GM21825 (cell line): Measurements from ENCODE around the gene CDKN1B.

ENCODE experiments used
- ATAC-seq: cut with Tn5 transposase; IDR thresholded peaks from one replicate; pipeline ENCODE4 v1.9.1; 2021; ENCODE audit warnings: mild to moderate bottlenecking, moderate library complexity; ENCODE audit not compliant: unreplicated experiment

The CDKN1B gene

DNA sequence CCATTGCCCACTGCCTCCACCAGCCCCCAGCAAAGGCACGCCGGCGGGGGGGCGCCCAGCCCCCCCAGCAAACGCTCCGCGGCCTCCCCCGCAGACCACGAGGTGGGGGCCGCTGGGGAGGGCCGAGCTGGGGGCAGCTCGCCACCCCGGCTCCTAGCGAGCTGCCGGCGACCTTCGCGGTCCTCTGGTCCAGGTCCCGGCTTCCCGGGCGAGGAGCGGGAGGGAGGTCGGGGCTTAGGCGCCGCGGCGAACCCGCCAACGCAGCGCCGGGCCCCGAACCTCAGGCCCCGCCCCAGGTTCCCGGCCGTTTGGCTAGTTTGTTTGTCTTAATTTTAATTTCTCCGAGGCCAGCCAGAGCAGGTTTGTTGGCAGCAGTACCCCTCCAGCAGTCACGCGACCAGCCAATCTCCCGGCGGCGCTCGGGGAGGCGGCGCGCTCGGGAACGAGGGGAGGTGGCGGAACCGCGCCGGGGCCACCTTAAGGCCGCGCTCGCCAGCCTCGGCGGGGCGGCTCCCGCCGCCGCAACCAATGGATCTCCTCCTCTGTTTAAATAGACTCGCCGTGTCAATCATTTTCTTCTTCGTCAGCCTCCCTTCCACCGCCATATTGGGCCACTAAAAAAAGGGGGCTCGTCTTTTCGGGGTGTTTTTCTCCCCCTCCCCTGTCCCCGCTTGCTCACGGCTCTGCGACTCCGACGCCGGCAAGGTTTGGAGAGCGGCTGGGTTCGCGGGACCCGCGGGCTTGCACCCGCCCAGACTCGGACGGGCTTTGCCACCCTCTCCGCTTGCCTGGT, at the start of gene CDKN1B:
TSS of gene CDKN1B (plus strand) at position 576 of the 793 bp plus-strand sequence. CDS start 472 bp downstream, outside the sequence.
- peak; percentile 41 for ATAC-seq

DNA sequence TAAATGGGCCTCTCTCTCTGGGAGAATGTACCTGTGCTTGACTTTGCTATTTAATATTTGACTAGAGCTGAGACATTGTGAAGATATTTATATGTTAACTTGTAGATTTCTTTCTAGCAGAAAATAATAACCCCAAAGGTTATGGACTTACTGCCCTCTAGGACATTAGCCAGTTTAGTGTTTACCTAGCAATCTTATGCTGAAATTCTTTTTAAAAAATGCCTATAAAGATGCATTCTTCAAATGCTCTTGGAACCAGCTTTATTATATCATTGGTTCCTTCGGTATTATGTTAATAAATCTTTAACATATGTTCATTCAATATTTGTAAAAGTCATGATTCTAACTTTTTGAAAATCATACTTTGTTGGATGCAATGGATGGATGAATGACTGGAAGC, 49.2 kb upstream of the CDKN1B start:
- ATAC-seq: no peak

DNA sequence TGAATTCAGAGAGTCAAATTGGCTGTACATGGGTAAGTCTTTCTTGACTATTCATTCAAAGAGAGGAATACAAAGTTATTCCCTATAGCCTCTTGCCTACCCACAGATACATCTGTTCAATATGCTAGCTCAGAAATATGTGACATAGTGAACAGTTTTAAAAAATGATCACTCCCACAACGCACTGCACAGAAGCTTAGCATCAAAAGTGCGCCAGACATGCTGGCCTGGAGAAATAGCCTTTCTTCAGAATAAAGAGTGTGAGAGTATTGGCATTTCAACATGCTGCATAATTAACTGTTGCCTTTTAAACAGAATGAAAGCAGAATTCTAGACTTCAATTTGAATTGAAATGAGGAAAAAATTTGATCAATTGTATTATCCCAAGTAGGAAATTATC, 48.1 kb upstream of the CDKN1B start:
- no peak for ATAC-seq

DNA sequence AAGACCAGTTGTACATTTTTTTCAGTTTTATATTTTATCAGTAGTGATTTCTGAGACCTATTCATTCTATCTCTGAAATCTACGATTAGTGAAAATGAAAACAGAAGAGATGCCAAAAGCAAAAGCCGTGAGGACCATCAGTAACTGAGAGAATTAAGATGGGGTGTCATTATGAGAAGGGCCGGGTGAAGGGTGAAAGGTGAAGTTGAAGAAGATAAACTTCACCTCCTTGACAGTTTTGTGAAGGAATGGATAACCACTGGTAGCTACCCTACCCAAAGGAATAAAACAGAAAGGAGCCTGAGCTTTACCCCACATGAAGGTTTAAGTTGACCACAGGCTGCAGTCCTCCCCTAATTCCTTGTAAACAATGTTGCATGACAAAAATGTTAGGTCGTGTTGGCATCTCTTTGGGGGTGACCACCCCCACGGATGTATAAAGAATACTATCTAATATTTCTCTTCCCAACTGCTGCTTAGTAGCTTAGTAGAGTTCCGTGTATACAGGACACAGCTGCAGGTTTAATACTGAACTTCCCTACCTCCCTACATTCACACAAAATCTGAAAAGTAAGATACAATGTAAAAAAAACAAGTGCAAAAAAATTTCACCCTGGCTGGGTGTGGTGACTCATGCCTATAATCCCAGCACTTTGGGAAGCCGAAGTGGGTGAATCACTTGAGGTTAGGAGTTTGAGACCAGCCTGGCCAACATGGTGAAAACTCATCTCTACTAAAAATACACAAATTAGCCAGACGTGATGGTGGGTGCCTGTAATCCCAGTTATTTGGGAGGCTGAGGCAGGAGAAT, 45.1 kb upstream of the CDKN1B start:
- no peak for ATAC-seq

DNA sequence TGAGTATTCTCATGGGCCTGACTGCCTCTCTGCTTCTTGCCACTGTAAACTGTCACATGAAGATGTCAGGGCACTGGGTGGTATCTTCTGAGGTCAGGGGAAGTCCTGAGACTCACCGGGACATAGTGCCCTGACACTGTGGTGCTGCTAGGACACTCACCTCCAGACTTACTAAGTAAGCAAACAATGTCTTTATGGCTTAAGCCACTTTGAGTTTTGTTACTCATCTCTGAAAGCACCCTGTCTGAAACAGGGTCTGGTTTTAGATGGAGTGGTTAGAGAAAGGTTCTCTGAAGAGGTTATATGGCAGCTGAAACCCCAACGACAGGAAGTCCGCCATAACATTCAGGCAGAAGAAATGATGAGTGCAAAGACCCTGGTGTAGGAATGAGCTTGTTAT, 43.9 kb upstream of the CDKN1B start:
- ATAC-seq: peak; percentile 59

DNA sequence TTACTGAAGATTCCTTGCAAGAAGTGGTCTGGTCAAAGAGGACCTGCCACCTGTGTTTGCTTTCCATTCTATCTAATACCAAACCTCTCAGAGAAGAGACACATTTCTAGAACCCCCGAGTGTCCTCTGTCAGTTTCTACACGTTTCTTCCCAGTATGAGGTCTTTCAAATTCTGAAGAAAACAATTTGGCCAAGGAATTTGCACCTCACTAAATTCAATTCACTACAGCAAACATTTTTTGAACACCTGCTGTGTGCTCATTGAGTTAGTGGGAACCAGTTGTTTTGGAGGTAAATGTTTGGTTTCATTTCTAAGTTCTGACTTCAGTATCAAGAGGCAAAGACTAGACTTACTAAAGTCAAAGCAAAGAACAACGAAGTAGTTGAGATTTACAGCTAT, 40.6 kb upstream of the CDKN1B start:
- no peak for ATAC-seq

DNA sequence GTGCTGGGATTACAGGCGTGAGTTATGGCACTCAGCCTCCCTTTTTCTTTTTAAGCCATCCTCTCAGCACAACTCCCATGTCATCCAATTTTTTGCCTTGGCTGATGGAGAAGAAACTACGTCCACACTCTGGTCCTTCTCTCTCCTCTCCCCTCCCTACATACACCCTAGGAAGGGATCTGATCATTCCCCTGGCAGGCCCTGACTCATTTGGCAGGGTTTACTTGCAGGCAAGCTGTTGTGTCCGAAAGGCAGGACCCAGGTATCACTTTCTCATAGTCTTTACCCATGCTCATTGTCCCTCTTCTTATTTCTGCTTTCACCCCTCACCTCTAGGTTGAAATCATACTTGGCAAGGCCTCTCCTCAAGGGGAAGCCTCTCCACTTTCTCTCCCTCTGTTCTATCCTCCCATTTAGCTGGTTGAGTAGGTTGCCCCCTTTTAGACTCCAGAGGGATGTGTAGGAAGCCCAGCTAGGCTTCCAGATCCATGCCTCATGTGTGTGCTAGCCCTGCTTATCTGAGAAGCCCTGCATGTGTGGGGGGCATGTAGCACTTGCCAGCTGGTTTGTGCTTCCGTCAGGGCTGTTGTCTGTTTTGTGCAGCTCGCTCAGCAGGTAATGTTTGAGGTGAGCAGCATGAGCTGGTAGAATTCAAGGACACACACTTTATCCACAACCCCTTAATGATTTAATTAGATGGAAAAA, 36.0 kb upstream of the CDKN1B start:
- no peak for ATAC-seq

DNA sequence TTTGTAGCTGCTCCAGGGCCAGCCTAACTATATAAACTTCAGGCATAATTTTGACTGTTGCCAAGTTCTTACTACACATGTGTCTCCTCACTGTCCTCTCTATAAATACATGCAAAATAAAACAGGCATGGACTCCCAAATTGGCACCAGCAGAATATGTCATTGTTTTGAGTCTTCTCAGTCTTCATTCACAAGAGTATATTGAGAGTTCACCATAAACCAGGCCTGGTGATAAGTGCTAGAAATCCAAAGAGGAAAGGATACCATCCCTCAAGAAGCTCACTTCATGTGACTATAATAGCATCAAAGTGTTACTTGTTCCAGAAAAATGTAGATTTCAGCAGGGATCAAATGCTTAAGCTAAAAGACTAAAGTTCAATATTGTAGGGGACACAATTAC, 34.9 kb upstream of the CDKN1B start:
- no peak for ATAC-seq

DNA sequence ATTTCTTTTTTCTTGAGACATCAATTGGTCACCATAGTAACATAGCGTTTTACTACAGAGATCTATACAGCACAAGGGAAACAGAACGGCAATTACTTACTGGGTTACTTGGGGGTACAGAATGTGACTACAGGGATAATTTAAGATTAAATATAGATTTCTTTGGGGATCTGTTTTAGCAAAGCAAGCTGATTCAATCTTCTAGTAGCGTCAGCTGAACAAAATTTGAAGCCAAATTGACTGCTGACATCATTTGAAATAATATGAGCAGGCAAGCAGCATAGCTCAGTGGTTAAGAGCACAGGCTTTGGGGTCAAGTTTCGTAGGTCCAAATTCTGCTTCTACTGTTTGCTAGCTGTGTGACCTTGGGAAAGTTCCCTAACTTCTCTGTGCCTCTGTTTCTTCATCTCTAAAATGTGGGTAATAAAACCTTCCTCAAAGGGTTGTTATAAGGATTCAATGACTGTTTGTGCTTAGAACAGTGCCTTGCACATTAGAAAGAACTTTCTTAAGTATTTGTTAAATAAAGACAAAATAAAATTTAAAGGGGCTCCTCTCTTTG, 34.0 kb upstream of the CDKN1B start:
- no peak for ATAC-seq

DNA sequence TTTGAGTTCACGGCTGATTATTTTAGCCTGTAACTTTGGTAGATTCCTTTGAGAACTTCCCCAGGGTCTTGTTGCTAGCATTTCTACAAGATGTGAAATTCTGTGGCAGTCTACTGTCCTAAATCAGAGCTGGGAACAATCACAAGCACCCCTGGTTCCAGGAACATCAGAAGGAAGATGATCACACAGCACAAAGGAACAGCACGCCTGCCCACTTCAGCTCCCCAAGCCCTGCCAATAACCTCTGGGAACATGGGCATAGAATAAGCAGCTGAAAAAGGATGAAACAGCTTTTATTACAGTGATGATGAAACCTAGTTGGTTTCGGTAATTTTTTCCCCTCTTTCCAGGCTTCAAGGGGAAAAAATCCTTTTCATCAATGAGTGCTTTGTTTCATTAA, 33.4 kb upstream of the CDKN1B start:
- ATAC-seq: no peak

DNA sequence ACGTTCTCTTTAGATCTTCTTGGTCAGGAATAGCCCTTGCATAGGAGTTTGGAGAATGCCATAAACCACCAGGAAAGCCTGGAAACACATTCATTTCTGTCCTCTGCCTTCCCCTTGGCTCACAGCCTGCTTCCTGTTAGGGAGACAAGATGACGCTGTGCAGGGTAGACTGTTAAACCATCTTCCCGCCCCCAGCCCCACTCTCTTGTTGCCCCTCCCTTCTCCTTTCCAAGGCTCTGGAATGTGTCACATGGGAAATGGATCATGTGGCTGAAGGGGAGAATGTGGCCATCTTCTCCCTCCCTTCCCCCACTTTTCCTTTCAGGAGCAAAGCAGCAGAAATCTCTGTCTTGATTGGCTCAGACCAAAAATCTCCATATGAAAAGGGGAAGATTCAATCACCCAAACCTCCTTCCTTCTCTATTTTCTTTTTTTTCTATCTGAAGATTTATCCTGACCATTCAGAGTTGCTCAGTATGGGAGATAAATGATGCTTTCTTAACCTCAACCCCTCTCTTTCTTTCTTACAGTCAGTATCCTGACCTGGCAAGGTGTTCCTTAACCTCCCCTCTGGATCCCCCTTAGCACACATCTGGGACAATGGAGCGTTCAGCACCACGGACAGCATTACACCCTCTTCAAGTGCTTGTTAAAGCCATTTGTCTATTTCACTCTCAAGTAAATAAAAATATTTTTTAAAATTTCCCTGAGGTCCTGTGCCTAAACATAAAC, 32.6 kb upstream of the CDKN1B start:
- ATAC-seq: no peak

DNA sequence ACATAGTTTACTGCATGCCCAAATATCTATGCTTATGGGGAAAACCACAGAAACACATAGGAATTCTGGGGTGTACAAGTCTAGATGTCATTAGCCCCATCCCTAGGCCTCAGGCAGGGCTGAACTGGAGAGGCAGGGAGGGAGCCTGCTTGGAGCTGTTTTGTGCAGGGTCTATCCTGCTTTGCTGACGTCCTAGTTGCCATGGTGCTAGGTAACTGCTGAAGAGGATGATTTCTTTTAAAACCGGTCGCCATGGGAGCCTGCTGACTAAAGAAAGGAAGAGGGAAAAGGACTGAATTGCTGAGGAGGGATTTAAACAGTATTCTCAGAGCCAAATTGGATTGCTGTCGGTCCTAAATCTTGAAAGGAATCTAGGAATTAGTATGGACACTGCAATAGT, 31.9 kb upstream of the CDKN1B start:
- ATAC-seq: no peak

DNA sequence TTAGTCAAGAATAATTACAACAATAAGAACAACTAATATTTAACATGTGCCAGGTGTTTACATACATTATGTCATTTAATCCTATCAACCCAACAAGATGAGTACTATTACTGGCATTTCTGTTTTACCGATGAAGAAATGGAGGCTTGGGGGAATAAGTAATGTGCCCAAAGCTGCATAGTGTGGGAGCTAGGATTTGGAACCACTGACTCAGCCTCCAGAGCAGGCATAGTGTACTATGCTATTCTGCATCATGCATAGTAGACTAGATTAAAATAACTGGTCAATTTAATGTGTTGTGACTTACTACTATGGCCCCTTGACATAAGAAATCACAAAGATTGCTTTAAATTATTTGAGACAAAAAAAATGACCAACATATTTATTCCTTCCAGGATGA, 30.7 kb upstream of the CDKN1B start:
- no peak for ATAC-seq

DNA sequence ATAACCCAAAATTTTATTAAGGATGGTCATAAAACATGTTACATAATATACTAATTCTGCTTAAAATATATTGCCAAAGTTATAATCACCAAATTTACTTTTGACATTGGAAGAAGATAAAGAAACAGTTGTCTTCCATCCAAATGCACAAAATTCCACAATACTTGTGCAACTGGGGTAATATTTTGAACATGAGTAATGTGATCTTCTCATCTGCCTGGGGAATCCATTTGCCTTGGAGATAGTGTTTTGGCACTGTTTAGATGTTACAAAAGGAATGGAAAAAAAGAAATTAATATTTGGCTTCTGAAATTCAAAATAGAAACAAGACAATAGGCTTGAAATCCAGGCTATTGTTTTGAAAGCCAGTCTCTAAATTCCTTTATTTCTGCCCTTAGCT, 30.2 kb upstream of the CDKN1B start:
- no peak for ATAC-seq

DNA sequence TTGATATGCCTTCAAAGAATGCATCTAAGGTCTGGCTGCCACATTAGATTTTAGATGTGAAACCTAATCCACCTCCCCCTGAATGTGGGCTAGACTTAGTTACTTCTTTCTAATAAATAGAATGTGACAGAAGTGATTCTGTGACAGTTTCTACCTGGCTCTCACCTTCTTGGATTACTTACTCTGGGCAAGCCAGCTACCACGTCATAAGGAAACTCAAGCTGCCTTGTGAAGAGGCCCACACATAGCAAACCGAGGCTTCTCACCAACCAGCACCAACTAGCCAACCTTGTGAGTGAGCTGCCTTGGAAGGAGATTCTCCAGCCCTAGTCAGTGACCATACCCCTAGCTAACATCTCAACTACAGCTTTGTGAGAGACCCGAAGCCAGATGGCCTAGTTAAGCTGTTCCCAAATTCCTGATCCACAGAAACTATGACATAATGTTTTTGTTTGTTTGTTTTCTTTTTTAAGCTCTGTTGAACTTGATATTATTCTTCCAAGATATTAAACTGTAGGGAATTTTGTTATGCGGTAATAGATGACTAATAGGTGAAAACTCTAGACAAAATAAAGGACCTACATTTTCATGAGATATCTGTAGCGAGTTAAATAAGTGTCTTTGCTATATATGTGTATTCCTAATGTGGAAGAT, 27.4 kb upstream of the CDKN1B start:
- no peak for ATAC-seq

DNA sequence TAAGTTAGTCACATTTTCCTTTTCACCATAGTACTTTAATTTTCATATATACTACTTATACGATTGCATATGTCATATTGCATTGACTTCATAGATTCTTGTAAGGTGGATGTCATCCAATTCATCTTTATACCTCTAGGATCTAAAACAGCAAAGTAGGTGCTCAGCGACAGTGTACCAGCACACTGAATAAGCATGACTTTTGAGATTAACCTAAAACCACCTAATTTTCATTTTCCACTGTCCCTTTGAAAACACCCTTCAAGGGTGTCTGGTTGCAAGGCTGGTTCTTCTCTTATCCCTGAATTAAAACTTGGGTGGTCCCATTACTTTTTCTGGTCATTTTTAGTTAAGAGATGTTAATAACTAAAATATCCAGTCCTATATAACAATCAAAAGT, 25.6 kb upstream of the CDKN1B start:
- no peak for ATAC-seq

DNA sequence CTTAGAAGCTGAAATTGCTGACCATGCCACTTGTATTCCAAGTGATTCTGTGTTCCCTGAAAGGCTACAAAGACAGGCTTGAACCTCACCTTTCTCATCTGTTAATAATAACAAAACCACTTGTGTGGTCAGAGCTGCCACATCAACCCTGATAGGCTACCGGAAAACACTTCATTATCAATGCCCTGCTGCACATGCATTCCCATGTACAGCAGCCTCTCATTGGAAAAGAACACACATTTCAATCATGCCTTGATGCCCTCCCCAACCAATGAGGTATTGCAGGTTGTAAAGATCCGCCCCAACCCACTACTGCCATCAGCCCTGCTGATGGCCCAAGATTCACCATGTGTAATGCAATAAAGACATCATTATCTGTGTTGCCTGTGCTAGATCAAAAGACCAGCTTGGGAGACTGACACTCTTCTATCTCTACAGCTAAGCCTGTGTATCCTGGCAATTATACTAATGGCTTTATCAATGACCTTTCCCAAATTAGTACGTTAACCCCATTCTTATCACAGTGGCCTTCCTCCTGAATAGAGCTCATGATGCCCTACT, 24.0 kb upstream of the CDKN1B start:
- no peak for ATAC-seq

DNA sequence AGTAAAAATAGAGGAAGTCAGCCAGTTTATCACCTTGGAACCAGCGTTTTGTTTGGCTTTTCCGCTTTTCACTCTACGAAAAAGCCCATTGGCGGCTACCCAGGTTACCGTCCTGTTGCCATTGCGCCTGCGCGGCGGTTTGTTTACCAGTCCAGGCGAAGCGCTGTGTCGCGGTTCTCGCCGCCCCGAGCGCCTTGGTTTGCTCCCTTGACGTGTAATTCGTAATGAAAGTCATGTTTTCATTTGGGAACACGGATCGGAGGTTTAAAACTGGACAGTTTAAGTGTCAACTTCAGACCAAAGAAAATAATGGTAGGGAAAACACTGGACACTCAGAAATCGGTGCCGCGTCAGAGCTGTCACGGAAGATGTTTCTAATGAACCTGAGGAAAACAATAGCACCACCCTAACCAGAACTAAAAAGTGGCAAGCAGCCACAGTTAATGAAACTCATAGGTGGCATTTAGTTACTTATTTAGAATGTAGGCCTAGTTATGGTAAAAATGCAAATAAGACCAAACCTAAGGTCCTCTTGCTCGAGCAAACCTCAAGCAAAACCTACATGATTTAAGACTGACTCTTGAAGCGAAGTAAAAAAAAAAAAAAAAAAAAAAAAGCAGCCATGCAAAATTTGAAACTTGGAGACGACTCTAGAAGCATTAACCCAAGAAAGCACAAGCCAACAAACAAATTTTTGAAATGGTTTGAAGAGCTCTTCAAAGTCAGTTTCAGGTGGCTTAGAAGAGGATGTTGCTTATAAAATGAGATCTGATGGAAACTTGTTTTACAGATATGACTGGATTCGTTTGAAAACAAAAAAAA, 20.4 kb upstream of the CDKN1B start:
- ATAC-seq: peak; percentile 65

DNA sequence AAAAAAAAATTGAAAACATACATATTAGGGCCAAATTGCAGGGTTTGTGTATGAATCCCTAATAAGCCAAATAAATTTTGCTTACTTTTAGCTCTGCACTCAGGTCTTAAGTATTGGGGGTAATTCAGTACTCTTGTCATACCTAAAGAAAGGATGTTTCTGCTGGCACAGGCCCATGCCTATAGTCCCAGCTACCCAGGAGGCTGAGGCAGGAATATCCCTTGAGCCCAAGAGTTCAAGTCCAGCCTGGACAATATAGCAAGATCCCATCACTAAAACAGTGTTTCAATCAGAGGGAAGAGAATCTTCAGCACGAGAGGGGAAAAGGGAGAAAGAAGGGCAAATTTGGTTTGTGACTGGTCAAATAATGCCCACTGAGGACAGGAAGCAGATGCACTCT, 17.8 kb upstream of the CDKN1B start:
- ATAC-seq: no peak
